ENCODE measurements around the gene STING1. TPM values are rescaled to one million over a fixed set of nuclear protein-coding genes. Genes with fewer than 3 reads are reported as not detected.
A peak's percentile ranks its signal among the peaks of the same experiment; 100 is the strongest.

Gene STING1
- total RNA-seq, 1 donor from 2014 or later = 59.2 TPM

DNA sequence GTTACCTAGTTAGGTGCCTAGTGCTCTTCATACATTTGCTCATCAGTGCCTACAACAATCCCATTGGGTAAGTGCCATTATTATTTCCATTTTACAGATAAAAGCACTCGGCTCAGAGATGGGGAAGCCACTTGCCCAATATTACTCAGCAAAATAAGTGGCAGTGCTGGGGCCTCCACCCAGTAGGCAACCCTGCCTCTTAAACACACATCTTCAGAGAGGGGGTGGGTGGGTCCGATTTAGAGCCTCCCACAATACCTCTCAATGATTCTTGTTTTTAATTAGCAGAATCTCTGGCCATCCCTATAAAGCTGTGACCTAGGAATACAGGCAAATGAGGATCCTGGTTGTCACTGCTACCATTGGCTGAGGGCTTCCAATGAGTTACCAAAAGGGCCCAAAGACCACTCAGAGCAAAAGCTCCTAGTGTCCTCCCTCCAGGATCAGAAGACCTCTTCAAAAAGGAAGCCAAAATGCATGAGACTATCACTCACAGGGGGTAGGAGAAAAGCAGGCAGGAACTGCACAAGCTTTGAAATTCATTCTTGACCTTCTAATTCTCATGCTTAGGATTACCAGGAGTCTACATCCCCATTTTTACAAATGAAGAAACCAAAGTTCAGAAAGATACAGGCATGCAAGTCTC, 42.5 kb upstream of the STING1 start:
- peaks cover 8% of the 10 kb centered on the region for H3K4me1 Mint-ChIP-seq (ENCODE audit: low read depth)
- no peak overlapping the region for H3K4me3 Mint-ChIP-seq (ENCODE audit: unreplicated experiment)
- no peaks in the 10 kb centered on the region for H3K36me3 Mint-ChIP-seq (ENCODE audit: low read depth)
- H3K9me3 Mint-ChIP-seq (ENCODE audit: low read depth) = no peaks in the 10 kb centered on the region
- H3K27me3 Mint-ChIP-seq (ENCODE audit: low read depth) = no peaks in the 10 kb centered on the region
- no peak for TF ChIP-seq CTCF (IDR thresholded peaks at IDR 0.05)
- no peak overlapping the region for H3K27ac Mint-ChIP-seq (ENCODE audit: unreplicated experiment)
- DNase-seq (ENCODE audit: low spot score) = no peak

- no peaks in the 10 kb centered on the region for H3K9me3 Mint-ChIP-seq (ENCODE audit: low read depth)
- no peaks in the 10 kb centered on the region for H3K27me3 Mint-ChIP-seq (ENCODE audit: low read depth)
- no peak for DNase-seq (ENCODE audit: low spot score)
- no peaks in the 10 kb centered on the region for H3K36me3 Mint-ChIP-seq (ENCODE audit: low read depth)
- no peak for TF ChIP-seq CTCF (IDR thresholded peaks at IDR 0.05)
- peaks cover 8% of the 10 kb centered on the region for H3K4me1 Mint-ChIP-seq (ENCODE audit: low read depth)
- no peak overlapping the region for H3K27ac Mint-ChIP-seq (ENCODE audit: unreplicated experiment)
- H3K4me3 Mint-ChIP-seq (ENCODE audit: unreplicated experiment) = no peak overlapping the region
Measured at GRCh38 chr5:139524446-139524845, 41.9 kb upstream of the STING1 start.

GRCh38 chr5:139523635-139524445, 41.3 kb upstream of the STING1 start:
- Mint-ChIP-seq H3K36me3 (ENCODE audit: low read depth) (no peaks in the 10 kb centered on the region), H3K9me3 (ENCODE audit: low read depth) (no peaks in the 10 kb centered on the region), H3K4me1 (ENCODE audit: low read depth) (peaks cover 11% of the 10 kb centered on the region), H3K27me3 (ENCODE audit: low read depth) (no peaks in the 10 kb centered on the region), H3K4me3 (ENCODE audit: unreplicated experiment) (no peak overlapping the region), H3K27ac (ENCODE audit: unreplicated experiment) (no peak overlapping the region)
- no peak for DNase-seq (ENCODE audit: low spot score)
- no peak for TF ChIP-seq CTCF (IDR thresholded peaks at IDR 0.05)

DNA sequence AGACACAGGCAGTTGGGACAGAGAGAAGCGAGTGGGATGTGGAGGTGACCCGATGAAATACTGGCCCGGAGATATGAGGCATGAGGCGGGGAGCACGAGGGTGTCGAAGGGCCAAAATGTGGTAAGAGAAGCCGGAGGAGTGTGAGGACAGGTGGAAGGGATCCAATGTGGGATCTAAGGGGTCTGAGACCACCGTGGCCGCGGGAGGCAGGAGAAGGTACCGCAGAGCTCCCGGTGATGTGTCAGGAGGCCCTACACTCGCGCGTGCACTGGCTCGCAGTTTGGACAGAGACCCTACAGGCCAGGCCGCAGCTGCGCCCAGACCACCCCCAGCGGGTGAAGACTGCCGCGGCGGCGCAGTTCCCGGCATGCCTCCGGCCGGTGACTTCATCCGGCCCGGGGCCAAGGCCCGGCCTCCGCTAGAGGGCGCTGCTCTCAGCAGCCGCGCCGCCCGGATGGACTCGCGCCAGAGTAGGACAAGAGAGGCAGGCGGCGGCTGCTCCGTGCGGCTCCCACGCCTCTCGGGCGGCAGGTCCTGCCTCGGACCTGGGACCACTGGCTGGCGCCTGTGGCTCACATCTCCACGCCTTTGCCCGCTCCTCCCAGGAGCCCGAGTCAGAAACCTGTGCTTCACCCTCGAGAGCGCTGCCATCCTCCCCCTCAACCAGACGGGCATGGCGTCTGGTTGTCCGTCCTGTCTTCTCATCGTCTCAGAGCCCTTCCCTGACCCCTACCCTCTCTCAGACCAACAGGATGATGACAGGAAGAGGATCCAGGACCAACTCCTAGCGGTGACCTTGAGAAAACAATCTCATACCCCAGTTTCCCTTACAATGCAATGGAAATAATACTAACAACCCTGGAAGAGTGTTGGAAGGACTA, 35.4 kb upstream of the STING1 start:
- H3K27ac Mint-ChIP-seq (ENCODE audit: unreplicated experiment) = peak overlapping the region; percentile 87
- H3K27me3 Mint-ChIP-seq (ENCODE audit: low read depth) = no peaks in the 10 kb centered on the region
- peak; percentile 94 for DNase-seq (ENCODE audit: low spot score)
- H3K4me1 Mint-ChIP-seq (ENCODE audit: low read depth) = peaks cover 16% of the 10 kb centered on the region
- peak; percentile 98 for TF ChIP-seq CTCF (IDR thresholded peaks at IDR 0.05)
- peak overlapping the region; percentile 75 for H3K4me3 Mint-ChIP-seq (ENCODE audit: unreplicated experiment)
- H3K9me3 Mint-ChIP-seq (ENCODE audit: low read depth) = no peaks in the 10 kb centered on the region
- H3K36me3 Mint-ChIP-seq (ENCODE audit: low read depth) = no peaks in the 10 kb centered on the region

GRCh38 chr5:139514486-139514856, 31.9 kb upstream of the STING1 start:
- no peaks in the 10 kb centered on the region for H3K27me3 Mint-ChIP-seq (ENCODE audit: low read depth)
- no peak for DNase-seq (ENCODE audit: low spot score)
- H3K4me1 Mint-ChIP-seq (ENCODE audit: low read depth) = peaks cover 16% of the 10 kb centered on the region
- no peak overlapping the region for H3K4me3 Mint-ChIP-seq (ENCODE audit: unreplicated experiment)
- no peaks in the 10 kb centered on the region for H3K36me3 Mint-ChIP-seq (ENCODE audit: low read depth)
- no peak for TF ChIP-seq CTCF (IDR thresholded peaks at IDR 0.05)
- H3K27ac Mint-ChIP-seq (ENCODE audit: unreplicated experiment) = no peak overlapping the region
- H3K9me3 Mint-ChIP-seq (ENCODE audit: low read depth) = no peaks in the 10 kb centered on the region

Data from chondrocyte (in vitro differentiated cells).